Activated T-cell treated with anti-CD3 and anti-CD28 coated beads, Interleukin-2, amount 50 U/mL, for 72 hours (primary cell): ENCODE data around the gene TXNIP. TPM values are rescaled to one million over a fixed set of nuclear protein-coding genes. Genes with fewer than 3 reads are reported as not detected.

Source experiments
- ATAC-seq, 2 donors: fragments of 150-1000 bp; cut with Tn5 transposase; replicated peaks in 1 of 2; 2 replicates each; pipeline ENCODE4 v1.10.0; 2021; ENCODE audit warnings: moderate library complexity in 2 of 2, mild to moderate bottlenecking in 1 of 2
- DNase-seq, 2 donors: peaks; one replicate each; pipeline ENCODE4 v3.0.0; 2021 to 2022; ENCODE audit warnings: mixed read lengths in 1 of 2
- H3K27ac Mint-ChIP-seq: one replicate; pipeline ENCODE4 v1.8.0; 2022; ENCODE audit warnings: mild to moderate bottlenecking, moderate library complexity, mixed read lengths
- H3K27me3 Mint-ChIP-seq: one replicate; pipeline ENCODE4 v1.8.0; 2022; ENCODE audit warnings: low read depth, mixed read lengths
- H3K36me3 Mint-ChIP-seq, 2 donors: one replicate each; pipeline ENCODE4 v1.8.0; 2022; ENCODE audit warnings: mixed read lengths in 2 of 2, mild to moderate bottlenecking in 1 of 2; ENCODE audit not compliant: insufficient read depth in 2 of 2
- H3K4me1 Mint-ChIP-seq: one replicate; pipeline ENCODE4 v1.8.0; 2022; ENCODE audit warnings: low read depth, mixed read lengths
- H3K4me3 Mint-ChIP-seq, 2 donors: one replicate each; pipeline ENCODE4 v1.8.0; 2022; ENCODE audit warnings: mild to moderate bottlenecking in 2 of 2, mixed read lengths in 2 of 2, moderate library complexity in 2 of 2
- H3K9me3 Mint-ChIP-seq, 2 donors: one replicate each; pipeline ENCODE4 v1.8.0; 2022; ENCODE audit warnings: mixed read lengths in 2 of 2
- total RNA-seq, 2 donors: library from RNA; stranded (reverse); gene quantifications; one replicate each; pipeline ENCODE4 v1.2.3, GENCODE V29; 2022

TXNIP gene
- total RNA-seq, 2 donors from 2014 or later: 141 to 212 TPM

GRCh38 chr1:145961109-145961424, 35.3 kb downstream of the TXNIP start:
- Mint-ChIP-seq H3K4me1 (peaks cover 66% of the 10 kb centered on the region), H3K36me3 (peaks cover 3 to 4% of the 10 kb centered on the region in 2 donors), H3K9me3 (no peaks in the 10 kb centered on the region), H3K27me3 (no peaks in the 10 kb centered on the region), H3K4me3 (peak overlapping the region; percentile 73 to 90), H3K27ac (peak overlapping the region; percentile 50)
- peak; percentile 11 to 17 for DNase-seq
- ATAC-seq: no peak

DNA sequence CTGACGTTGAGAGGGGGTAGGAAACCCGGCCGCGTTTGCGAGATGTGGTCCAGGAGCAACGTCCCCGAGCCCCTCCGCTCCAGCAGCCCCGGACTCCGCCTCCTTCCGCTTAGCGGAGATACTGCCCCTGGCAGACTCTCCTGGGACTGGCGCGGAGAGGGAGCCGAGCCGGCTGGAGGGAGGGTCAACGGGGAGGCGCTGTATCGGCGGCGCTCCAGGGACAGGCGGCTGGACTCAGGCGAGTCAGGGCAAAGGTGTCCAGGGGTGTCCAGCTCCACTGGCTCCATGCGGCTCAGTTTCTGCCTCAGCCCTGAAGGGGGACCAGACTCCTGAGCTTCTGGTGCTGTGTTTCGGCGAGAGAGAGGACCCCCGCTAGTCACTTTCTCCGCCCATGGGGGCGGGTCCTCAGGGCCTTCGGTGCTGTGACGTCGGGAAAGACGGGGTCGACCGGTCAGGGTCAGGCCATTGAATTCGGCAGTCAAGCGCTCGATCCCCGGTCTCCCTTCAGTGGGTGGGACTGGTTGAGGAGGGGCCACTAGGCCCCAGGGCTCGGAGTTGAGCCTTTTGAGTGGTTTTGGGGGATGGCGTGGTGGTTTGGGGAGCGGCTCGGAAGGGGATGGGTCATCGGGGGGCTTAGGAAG, 35.8 kb downstream of the TXNIP start:
- DNase-seq (peak; percentile 68 to 71), ATAC-seq (peak in 1 of 2 donors; percentile 16)
- peak overlapping the region; percentile 50 for H3K27ac Mint-ChIP-seq
- H3K27me3 Mint-ChIP-seq: no peaks in the 10 kb centered on the region
- peaks cover 71% of the 10 kb centered on the region for H3K4me1 Mint-ChIP-seq
- H3K4me3 Mint-ChIP-seq: peak overlapping the region; percentile 73 to 90
- peaks cover 3 to 4% of the 10 kb centered on the region in 2 donors for H3K36me3 Mint-ChIP-seq
- H3K9me3 Mint-ChIP-seq: no peaks in the 10 kb centered on the region

DNA sequence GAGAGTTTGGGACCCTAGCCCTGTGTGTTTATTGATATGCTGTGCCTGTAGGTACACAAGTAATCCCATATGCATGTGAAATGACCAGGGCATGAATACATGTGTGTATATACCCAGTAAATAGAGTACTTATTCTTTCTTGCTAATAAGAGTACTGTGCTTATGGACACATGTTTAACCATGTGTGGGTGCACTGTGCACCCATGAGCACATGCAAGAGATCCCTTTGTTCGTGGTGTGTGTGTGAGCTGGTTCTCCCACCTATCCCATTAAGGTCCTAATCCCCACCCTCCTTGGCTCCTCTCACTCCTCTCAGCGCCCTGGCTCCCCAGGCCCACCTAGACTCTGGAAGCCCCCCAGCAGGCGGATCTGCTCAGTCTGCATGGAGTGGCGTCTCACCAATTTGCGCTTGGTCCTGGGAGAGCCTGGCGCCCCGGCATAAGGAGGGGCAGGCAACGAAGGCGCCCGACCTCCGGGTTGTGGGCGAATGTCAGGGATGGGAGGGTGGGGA, 36.4 kb downstream of the TXNIP start:
- Mint-ChIP-seq H3K27me3 (no peaks in the 10 kb centered on the region), H3K4me3 (peak overlapping the region; percentile 73 to 90), H3K36me3 (peaks cover 3 to 4% of the 10 kb centered on the region in 2 donors), H3K27ac (no peak overlapping the region), H3K4me1 (peaks cover 76% of the 10 kb centered on the region), H3K9me3 (no peaks in the 10 kb centered on the region)
- no peak for DNase-seq
- no peak for ATAC-seq

DNA sequence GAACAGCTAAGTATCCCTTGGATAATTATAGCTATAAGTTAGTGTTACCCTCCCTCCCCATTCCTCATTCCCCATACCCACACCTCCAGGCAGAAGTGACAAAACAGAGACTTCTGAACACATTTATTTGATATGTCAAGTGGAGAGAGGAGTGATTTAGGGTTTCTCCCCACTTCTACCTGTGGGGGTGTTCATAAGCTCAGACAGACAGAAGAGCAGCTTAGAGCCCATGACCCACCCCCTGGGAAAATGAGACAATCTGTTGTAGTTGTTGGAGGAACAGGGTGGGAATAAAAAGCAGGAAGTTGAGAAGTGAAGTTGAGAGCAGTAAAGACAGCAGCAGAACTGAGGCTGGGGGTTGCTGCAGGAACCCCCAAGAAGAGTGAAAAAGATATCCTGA, 37.0 kb downstream of the TXNIP start:
- no peaks in the 10 kb centered on the region for H3K9me3 Mint-ChIP-seq

GRCh38 chr1:145958734-145959133, 37.6 kb downstream of the TXNIP start:
- Mint-ChIP-seq H3K27ac (no peak overlapping the region), H3K4me1 (peaks cover 84% of the 10 kb centered on the region), H3K9me3 (no peaks in the 10 kb centered on the region), H3K4me3 (peak overlapping the region in 1 of 2 donors; percentile 82), H3K27me3 (no peaks in the 10 kb centered on the region), H3K36me3 (peaks cover 3 to 4% of the 10 kb centered on the region in 2 donors)
- ATAC-seq (no peak), DNase-seq (no peak)

More for the DNA sequence above, 37.0 kb downstream of the TXNIP start:
- Mint-ChIP-seq H3K27me3 (no peaks in the 10 kb centered on the region), H3K4me3 (peak overlapping the region; percentile 1 to 90), H3K4me1 (peaks cover 83% of the 10 kb centered on the region), H3K27ac (no peak overlapping the region), H3K36me3 (peaks cover 3 to 4% of the 10 kb centered on the region in 2 donors)
- ATAC-seq: no peak
- DNase-seq: no peak

DNA sequence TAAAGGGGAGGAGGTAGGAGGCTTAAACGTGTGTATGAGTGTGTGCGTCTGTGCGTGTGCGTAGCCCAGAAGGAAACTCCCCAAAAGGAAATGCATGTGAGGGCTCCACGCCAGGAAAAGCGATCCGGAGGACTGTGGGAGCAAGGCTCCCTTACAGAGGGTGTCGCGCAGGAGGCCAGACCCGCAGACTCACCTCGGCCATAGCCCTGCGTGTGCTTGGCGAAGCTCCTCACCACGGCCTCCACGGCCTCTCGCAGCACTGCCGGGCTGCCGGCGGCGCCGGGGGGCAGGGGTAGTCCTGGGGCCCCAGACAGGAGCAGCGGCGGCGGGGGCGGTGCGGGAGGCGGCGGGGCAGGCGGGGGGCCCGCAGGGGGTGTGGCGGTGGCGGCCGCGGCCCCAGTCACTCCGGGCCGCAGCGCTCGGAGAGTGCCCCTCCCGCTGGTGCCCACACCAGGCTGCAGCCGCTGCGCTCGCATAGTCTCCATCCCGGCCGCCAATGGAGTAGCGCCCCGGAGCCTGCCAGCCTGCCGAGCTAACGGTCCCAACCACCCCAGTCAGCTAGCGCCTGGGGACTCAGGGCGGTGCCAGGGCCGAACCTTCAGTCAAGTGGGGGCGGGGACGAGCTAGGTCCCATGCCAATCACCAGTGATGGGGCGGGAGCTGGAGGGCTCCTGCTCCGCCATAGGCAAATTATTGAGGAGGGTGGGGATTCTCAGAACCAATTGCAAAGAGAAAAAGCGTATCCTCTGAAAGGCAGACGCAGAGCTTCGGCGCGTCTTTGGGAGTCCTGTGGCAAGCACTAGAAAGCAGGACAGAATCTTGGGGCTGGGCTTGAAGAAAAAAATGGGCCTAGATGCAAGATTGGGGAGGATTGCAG, 38.7 kb downstream of the TXNIP start, which contains the start of gene LIX1L:
Gene LIX1L (minus strand): TSS at position 575 of the 877 bp plus-strand sequence. CDS start 90 bp downstream, at position 485.
- no peaks in the 10 kb centered on the region for H3K27me3 Mint-ChIP-seq
- peak; percentile 95 to 98 for DNase-seq
- H3K4me3 Mint-ChIP-seq: peak within 1 kb of the TSS; percentile 84 to 96
- no peaks in the 10 kb centered on the region for H3K9me3 Mint-ChIP-seq
- peaks cover 3 to 10% of the 10 kb centered on the region in 2 donors for H3K36me3 Mint-ChIP-seq
- ATAC-seq: peak; percentile 88 to 92
- H3K27ac Mint-ChIP-seq: peak within 1 kb of the TSS; percentile 94
- H3K4me1 Mint-ChIP-seq: peaks cover 78% of the 10 kb centered on the region

- Mint-ChIP-seq H3K4me3 (peak overlapping the region; percentile 84 to 96), H3K9me3 (no peaks in the 10 kb centered on the region), H3K4me1 (peaks cover 74% of the 10 kb centered on the region), H3K27ac (peak overlapping the region; percentile 94), H3K36me3 (peaks cover 3 to 10% of the 10 kb centered on the region in 2 donors), H3K27me3 (no peaks in the 10 kb centered on the region)
- ATAC-seq (no peak), DNase-seq (peak in 1 of 2 donors; percentile 9)
Observed at GRCh38 chr1:145956781-145957442, 39.5 kb downstream of the TXNIP start.

- peak overlapping the region; percentile 94 for H3K27ac Mint-ChIP-seq
- H3K4me1 Mint-ChIP-seq: peaks cover 74% of the 10 kb centered on the region
- DNase-seq: no peak
- H3K27me3 Mint-ChIP-seq: no peaks in the 10 kb centered on the region
- H3K4me3 Mint-ChIP-seq: peak overlapping the region; percentile 84 to 96
- H3K9me3 Mint-ChIP-seq: no peaks in the 10 kb centered on the region
- H3K36me3 Mint-ChIP-seq: peaks cover 3 to 14% of the 10 kb centered on the region in 2 donors
- no peak for ATAC-seq
Observed at GRCh38 chr1:145956361-145956760, 40.0 kb downstream of the TXNIP start.

DNA sequence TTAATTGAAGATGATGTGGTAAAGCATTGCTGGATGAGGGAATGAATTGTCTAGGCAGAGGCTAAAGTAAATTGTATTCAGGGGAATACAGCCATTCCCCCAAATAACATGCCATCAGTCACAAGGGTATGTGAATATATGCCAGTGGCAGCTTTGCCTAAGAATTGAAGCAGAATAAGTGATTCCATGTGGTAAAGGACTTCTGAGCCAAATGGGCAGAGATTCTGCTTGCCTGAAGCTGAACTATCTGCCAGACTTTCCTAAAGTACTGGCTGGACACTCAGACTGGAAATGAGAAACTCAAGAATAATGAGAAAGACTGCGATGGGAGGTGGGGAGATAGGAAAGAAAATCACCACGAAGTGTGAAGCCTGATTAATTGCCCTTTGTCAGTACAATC, 40.9 kb downstream of the TXNIP start:
- Mint-ChIP-seq H3K4me3 (peak overlapping the region; percentile 84 to 96), H3K27me3 (no peaks in the 10 kb centered on the region), H3K4me1 (peaks cover 72% of the 10 kb centered on the region), H3K27ac (peak overlapping the region; percentile 11), H3K36me3 (peaks cover 3 to 14% of the 10 kb centered on the region in 2 donors), H3K9me3 (no peaks in the 10 kb centered on the region)
- ATAC-seq (no peak), DNase-seq (no peak)

DNA sequence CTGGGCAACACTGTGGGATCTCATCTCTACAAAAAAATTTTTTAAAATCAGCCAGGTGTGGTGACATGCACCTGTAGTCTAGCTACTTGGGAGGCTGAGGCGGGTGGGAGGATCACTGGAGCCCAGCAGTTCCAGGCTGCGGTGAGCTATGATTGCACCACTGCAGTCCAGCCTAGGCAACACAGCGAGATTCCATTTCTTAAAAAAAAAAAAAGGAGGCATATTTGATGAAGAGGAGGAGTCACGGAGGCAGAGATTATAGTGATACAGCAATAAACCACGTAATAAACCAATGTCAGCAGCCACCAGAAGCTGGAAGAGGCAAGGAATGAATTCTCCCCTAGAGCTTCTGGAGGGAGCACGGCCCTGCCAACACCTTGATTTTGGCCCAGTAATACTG, 42.5 kb downstream of the TXNIP start:
- no peak for DNase-seq
- Mint-ChIP-seq H3K36me3 (peaks cover 3 to 14% of the 10 kb centered on the region in 2 donors), H3K4me1 (peaks cover 71% of the 10 kb centered on the region), H3K27ac (no peak overlapping the region), H3K27me3 (no peaks in the 10 kb centered on the region), H3K9me3 (no peaks in the 10 kb centered on the region), H3K4me3 (peak overlapping the region in 1 of 2 donors; percentile 7)
- ATAC-seq: no peak

DNA sequence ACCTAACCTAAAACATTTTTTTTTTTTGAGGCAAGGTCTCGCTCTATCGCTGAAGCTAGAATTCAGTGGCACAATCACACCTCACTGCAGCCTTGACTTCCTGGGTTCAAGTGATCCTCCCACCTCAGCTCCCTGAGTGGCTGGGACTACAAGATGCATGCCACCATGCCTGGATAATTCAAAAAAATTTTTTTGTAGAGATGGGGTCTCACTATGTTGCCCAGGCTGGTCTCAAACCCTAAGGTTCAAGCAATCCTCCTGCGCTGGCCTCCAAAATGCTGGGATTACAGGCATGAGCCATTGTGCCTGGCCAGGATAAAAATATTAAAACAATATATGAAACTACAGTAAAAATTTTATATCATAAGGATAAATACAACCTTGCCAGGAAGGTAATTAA, 43.5 kb downstream of the TXNIP start:
- no peak overlapping the region for H3K27ac Mint-ChIP-seq
- ATAC-seq (no peak), DNase-seq (no peak)
- H3K4me3 Mint-ChIP-seq: no peak overlapping the region
- H3K9me3 Mint-ChIP-seq: no peaks in the 10 kb centered on the region
- H3K27me3 Mint-ChIP-seq: no peaks in the 10 kb centered on the region
- peaks cover 3 to 14% of the 10 kb centered on the region in 2 donors for H3K36me3 Mint-ChIP-seq
- peaks cover 66% of the 10 kb centered on the region for H3K4me1 Mint-ChIP-seq

DNA sequence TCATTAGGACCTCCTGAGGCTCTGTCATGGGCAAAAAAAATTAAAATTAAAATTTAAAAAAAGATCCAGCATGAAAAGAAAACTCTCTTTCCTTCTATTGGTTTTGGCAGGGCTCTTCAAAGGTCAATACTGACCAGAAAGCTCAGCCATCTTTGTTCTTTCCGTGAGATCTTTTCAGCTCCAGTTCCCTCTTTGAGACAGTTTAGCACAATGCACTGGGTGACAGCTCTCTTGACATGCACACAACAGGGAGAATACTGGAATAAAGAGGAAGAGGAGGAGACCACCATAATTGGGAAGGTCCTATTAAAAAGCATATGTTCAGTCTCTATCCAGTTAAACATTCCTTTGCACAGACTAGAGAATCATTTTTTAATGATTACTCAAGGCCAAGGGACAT, 44.9 kb downstream of the TXNIP start:
- Mint-ChIP-seq H3K27ac (no peak overlapping the region), H3K27me3 (no peaks in the 10 kb centered on the region), H3K4me1 (peaks cover 67% of the 10 kb centered on the region), H3K36me3 (peaks cover 0 to 13% of the 10 kb centered on the region in 2 donors), H3K4me3 (no peak overlapping the region), H3K9me3 (no peaks in the 10 kb centered on the region)
- DNase-seq (no peak), ATAC-seq (no peak)

DNA sequence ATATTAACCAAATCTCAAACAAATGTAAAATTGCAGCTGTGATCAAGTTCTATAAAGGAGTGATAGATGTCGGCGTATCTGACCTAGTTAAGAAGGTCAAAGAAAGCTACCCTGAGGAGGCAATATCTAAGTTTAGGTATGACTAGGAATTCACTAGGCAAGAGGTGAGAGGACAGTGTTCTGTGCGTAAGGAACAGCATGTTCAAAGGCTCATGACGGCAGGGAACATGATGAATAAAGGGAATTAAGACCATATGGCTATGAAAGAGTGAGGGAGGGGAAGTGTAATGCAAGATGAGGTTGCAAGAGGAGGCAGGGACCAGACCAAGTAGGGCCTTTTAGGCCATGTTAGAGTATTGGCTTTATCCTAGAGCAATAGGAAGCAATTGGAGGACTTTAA, 47.2 kb downstream of the TXNIP start:
- DNase-seq: no peak
- Mint-ChIP-seq H3K36me3 (peaks cover 0 to 15% of the 10 kb centered on the region in 2 donors), H3K4me3 (no peak overlapping the region), H3K27me3 (no peaks in the 10 kb centered on the region), H3K4me1 (peaks cover 50% of the 10 kb centered on the region), H3K9me3 (no peaks in the 10 kb centered on the region), H3K27ac (peak overlapping the region; percentile 6)
- ATAC-seq: no peak
